ENCODE data around the gene SUCLG1.

The SUCLG1 gene

GRCh38 chr2:84467389-84467788, 8.3 kb upstream of the SUCLG1 start:
- H3K27me3 ChIP-seq (ENCODE audit: insufficient read depth, poor library complexity, severe bottlenecking) = no peaks in the 10 kb centered on the region
- no peak for TF ChIP-seq POLR2AphosphoS5 (IDR thresholded peaks at IDR 0.05; ENCODE audit: low read depth)
- no peak for TF ChIP-seq CTCF (IDR thresholded peaks at IDR 0.05; ENCODE audit: insufficient read depth, low read length)
- TF ChIP-seq, protein P1, sequence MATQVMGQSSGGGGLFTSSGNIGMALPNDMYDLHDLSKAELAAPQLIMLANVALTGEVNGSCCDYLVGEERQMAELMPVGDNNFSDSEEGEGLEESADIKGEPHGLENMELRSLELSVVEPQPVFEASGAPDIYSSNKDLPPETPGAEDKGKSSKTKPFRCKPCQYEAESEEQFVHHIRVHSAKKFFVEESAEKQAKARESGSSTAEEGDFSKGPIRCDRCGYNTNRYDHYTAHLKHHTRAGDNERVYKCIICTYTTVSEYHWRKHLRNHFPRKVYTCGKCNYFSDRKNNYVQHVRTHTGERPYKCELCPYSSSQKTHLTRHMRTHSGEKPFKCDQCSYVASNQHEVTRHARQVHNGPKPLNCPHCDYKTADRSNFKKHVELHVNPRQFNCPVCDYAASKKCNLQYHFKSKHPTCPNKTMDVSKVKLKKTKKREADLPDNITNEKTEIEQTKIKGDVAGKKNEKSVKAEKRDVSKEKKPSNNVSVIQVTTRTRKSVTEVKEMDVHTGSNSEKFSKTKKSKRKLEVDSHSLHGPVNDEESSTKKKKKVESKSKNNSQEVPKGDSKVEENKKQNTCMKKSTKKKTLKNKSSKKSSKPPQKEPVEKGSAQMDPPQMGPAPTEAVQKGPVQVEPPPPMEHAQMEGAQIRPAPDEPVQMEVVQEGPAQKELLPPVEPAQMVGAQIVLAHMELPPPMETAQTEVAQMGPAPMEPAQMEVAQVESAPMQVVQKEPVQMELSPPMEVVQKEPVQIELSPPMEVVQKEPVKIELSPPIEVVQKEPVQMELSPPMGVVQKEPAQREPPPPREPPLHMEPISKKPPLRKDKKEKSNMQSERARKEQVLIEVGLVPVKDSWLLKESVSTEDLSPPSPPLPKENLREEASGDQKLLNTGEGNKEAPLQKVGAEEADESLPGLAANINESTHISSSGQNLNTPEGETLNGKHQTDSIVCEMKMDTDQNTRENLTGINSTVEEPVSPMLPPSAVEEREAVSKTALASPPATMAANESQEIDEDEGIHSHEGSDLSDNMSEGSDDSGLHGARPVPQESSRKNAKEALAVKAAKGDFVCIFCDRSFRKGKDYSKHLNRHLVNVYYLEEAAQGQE (IDR thresholded peaks at IDR 0.05; ENCODE audit: insufficient replicate concordance, low read depth) = no peak
- no peak for TF ChIP-seq GABPA (IDR thresholded peaks at IDR 0.05; ENCODE audit: low read depth)
- no peak for TF ChIP-seq SPI1 (IDR thresholded peaks at IDR 0.05; ENCODE audit: borderline replicate concordance, low read depth)

DNA sequence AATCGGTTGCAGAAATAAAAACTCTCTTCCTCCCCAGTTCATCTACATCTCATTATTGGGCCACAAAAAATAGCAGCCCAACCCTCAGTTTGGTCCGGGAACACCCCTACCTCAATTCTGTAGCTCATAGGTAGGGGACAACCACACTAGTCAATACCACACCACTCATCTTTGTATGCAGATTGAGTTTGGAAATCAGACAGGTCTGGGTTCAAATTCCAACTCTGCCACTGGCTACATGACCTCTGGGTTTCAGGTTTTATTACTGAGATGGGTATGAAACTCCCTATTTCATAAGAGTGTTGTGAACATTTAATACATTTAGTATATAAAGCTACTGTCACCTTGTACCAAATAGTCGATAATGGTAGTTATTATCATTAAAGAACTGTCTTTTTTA, 2.2 kb upstream of the SUCLG1 start:
- TF ChIP-seq SPI1 (IDR thresholded peaks at IDR 0.05; ENCODE audit: borderline replicate concordance, low read depth) (no peak), GABPA (IDR thresholded peaks at IDR 0.05; ENCODE audit: low read depth) (no peak), POLR2AphosphoS5 (IDR thresholded peaks at IDR 0.05; ENCODE audit: low read depth) (no peak), CTCF (IDR thresholded peaks at IDR 0.05; ENCODE audit: insufficient read depth, low read length) (no peak)
- TF ChIP-seq, protein P1 (IDR thresholded peaks at IDR 0.05; ENCODE audit: insufficient replicate concordance, low read depth) = no peak
- H3K4me3 ChIP-seq (replicated peaks; ENCODE audit: insufficient read depth, low read length) = no peak overlapping the region
- H3K27me3 ChIP-seq (ENCODE audit: insufficient read depth, poor library complexity, severe bottlenecking) = no peaks in the 10 kb centered on the region

More at GRCh38 chr2:84467389-84467788, 8.3 kb upstream of the SUCLG1 start:
- Histone ChIP-seq H3K4me3 (replicated peaks; ENCODE audit: insufficient read depth, low read length) (no peak overlapping the region), H3K27ac (replicated peaks) (no peak overlapping the region)
- DNase-seq (ENCODE audit: low read depth in 1 of 2, low spot score in 1 of 2) = no peak

GRCh38 chr2:84460670-84461069, 1.6 kb upstream of the SUCLG1 start:
- H3K4me3 ChIP-seq (replicated peaks; ENCODE audit: insufficient read depth, low read length) = no peak overlapping the region
- H3K27me3 ChIP-seq (ENCODE audit: insufficient read depth, poor library complexity, severe bottlenecking) = no peaks in the 10 kb centered on the region
- H3K27ac ChIP-seq (replicated peaks) = no peak overlapping the region
- no peak for TF ChIP-seq GABPA (IDR thresholded peaks at IDR 0.05; ENCODE audit: low read depth)
- TF ChIP-seq, protein P1 (IDR thresholded peaks at IDR 0.05; ENCODE audit: insufficient replicate concordance, low read depth) = no peak
- TF ChIP-seq CTCF (IDR thresholded peaks at IDR 0.05; ENCODE audit: insufficient read depth, low read length) = no peak
- TF ChIP-seq SPI1 (IDR thresholded peaks at IDR 0.05; ENCODE audit: borderline replicate concordance, low read depth) = no peak
- TF ChIP-seq POLR2AphosphoS5 (IDR thresholded peaks at IDR 0.05; ENCODE audit: low read depth) = no peak
- no peak for DNase-seq (ENCODE audit: low read depth in 1 of 2, low spot score in 1 of 2)

More for the DNA sequence above, 2.2 kb upstream of the SUCLG1 start:
- no peak overlapping the region for H3K27ac ChIP-seq (replicated peaks)
- no peak for DNase-seq (ENCODE audit: low read depth in 1 of 2, low spot score in 1 of 2)

Measured in HL-60 (cell line).